GM13976 (cell line): ENCODE data around the gene DISC1.

Source experiments
- DNase-seq: peaks from one replicate; pipeline ENCODE4 v3.0.0; 2012; ENCODE audit warnings: low spot score
- CTCF ChIP-seq: IDR thresholded peaks from 2 replicates; pipeline ENCODE4 v1.5.1; 2012; ENCODE audit warnings: borderline replicate concordance, mild to moderate bottlenecking; ENCODE audit not compliant: insufficient read depth; ENCODE audit errors: extremely low read depth, missing control alignments, control extremely low read depth
- in situ Hi-C: fragments of 300-500 bp; cut with MboI; formaldehyde crosslinking; loops from one replicate; pipeline ENCODE4 v1.12.0; 2022; ENCODE audit warnings: low sequenced_read_pairs, mixed read lengths, inconsistent platforms; ENCODE audit not compliant: unreplicated experiment

The DISC1 gene

GRCh38 chr1:231814021-231814420, 187.4 kb downstream of the DISC1 start:
- DNase-seq, result no peak
- no peak for TF ChIP-seq CTCF
- in situ Hi-C loops, result no loop called here

- DNase-seq, result no peak
- in situ Hi-C loops, result no loop called here
- no peak for TF ChIP-seq CTCF
Measured at GRCh38 chr1:231814521-231814920, 187.9 kb downstream of the DISC1 start.

GRCh38 chr1:231817801-231818200, 191.2 kb downstream of the DISC1 start:
- in situ Hi-C loops, result no loop called here
- TF ChIP-seq CTCF, result no peak
- no peak for DNase-seq

- no peak for DNase-seq
- TF ChIP-seq CTCF, result no peak
- in situ Hi-C loops, result no loop called here
Measured at GRCh38 chr1:231818337-231818736, 191.7 kb downstream of the DISC1 start.

GRCh38 chr1:231821281-231821680, 194.7 kb downstream of the DISC1 start:
- TF ChIP-seq CTCF, result no peak
- in situ Hi-C loops, result no loop called here
- DNase-seq, result no peak

GRCh38 chr1:231822041-231822440, 195.5 kb downstream of the DISC1 start:
- in situ Hi-C loops, result no loop called here
- no peak for TF ChIP-seq CTCF
- DNase-seq, result no peak

GRCh38 chr1:231826566-231826965, 200.0 kb downstream of the DISC1 start:
- DNase-seq, result no peak
- in situ Hi-C loops, result no loop called here
- no peak for TF ChIP-seq CTCF
